NAMALWA (cell line): Measurements from ENCODE around the gene KCNH2.

ENCODE experiments used
- DNase-seq: peaks from one replicate; pipeline ENCODE4 v3.0.0-alpha.2; 2015; ENCODE audit warnings: low spot score

The KCNH2 gene

DNA sequence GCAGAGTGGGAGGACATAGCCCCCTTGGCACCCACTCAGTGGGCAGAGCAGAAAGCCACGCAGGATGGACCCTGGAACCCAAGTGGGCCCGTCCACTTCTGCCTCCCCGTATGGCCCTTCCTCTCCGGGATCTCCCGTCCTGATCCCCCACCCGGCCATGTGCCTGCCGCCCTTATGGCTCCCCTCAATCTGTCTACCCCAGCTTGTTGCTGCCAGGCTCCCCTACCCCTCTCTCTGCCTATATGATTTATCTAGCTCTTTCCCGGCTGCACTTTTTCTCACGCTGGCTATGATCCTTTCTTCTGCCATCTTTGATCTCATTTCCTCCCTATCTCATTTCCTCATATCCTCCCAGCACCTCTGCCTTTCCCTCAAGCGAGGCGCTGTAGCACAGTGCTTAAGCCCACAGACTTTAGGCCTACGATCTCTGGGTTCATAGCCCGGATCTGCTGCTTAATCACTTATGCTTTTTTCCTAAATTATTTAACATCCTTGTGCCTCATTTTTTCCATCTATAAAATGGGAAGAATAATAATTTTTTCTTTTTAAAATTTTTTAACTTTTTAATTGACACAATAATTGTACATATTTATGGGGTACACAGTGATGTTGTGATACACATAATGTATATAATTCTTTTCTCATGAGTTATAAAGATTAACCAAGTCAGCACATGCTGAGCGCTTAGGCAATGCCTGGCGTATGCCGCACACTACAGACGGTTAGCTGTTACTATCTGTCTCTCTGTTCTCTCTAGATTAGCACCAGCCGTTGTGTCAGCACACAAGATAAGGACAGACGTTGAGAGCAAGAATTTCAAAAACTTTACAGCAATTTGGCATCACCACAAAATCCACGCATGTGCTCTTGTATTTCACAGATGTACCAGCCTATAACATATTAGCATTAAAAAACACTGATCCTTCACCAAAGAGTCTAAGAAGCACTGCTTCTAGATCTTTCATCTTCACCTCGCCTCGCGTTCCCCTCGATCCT lies 18.1 kb downstream of the KCNH2 start:
- no peak for DNase-seq

- no peak for DNase-seq
Measured at GRCh38 chr7:150959081-150959480, 19.0 kb downstream of the KCNH2 start.

DNA sequence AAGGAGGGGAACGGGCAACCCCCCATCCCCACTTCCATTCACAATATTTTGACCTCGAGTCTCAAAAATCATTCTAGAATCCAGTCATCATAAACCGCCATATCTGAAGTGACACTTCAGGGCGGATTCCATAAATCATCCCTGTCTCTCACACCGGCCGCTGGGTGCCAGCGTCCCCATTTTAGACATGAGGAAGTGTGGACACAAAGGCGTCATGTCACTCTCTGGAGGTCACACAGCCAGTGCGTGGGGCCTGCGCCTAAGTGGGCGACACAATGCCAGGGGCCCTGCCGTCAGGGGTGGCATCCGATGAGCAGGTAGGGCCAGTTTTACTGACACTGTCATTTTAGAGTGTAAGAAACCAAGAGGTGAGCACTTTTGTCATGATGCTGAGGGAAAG lies 19.5 kb downstream of the KCNH2 start:
- no peak for DNase-seq

GRCh38 chr7:150958062-150958552 lies 20.0 kb downstream of the KCNH2 start:
- DNase-seq = no peak

DNA sequence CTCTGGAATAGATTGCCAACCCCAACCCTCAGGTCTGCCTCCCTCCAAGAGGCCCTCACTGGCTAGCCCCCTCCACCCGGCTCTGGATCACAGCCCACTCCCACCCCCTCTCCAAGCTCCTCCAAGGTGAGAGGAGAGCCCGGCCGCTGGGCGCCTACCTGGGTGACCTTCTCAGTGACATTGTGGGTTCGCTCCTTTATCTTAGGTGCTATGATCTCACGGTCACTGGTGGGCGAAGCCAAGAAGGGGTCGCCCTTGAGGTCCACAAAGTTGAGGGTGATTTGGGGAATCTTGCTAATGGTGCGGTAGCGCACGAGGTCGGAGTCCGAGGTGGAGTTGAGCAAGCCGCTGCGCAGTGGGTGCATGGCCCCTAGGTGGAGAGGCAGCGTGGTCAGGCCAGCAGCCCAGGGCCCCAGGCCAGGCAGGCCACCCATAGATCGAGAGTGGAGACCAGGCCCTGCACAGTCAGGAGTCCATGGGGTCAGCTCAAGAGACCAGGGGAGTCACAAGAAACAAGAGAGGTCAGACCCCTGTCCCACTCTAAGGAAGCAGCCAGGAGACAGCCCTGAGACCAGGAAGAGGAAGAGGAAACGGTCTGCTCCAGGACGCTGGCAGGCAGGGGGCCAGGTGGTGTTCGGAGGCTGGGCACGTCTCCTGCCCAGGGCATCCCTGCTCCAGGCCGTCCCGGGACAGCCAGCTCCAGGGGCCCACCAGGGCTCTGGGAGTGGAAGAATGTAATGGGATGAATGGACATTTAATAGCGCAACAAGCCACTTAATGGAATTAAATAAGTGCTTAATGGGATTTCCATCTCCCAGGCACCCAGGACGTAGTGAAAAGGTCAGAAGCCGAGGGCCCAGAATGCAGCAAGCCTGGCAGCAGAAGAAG lies 20.7 kb downstream of the KCNH2 start:
- DNase-seq = no peak

GRCh38 chr7:150956395-150957132 lies 21.6 kb downstream of the KCNH2 start:
- no peak for DNase-seq

DNA sequence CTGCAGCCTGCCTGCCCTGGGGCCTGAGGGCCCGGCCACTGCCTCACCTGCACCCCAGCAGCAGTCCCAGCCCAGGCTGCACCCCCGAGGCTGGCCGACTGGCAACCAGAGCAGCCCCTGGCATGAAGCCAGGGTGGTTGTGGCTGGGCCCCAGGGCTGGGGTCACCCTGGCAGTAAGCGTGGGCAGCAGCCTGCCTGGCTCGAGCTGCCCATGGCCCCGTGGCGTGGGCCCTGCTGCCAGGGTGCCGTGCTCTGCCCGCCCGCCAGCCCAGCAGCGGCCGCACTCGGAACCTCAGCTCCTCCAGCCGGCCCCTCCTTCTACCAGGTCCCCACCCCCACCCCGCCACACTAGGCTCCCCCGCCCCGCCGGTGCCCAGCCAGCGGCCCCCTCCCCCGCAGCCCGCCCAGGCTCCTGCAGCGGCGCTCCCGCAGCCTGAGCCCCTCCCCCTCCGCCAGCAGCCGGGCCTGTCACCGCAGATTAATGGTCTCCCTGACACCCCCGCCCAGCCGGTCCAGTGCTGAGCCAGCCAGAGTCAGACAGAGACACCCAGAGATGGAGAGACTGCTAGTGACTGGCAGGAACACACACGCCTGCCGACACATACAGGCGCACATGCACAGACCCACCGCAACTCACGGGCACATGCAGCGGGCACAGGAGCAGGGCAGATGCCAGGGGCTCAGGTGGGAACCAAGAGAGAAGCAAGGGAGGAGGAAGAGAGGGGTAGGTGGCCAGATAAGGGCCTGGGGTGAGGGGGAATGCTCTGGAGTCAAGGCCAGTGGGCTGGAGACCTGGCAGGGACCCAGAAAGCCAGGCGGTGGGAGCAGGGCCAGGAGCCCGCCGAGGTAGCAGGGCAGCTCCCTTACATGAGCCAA lies 22.4 kb downstream of the KCNH2 start:
- no peak for DNase-seq

DNA sequence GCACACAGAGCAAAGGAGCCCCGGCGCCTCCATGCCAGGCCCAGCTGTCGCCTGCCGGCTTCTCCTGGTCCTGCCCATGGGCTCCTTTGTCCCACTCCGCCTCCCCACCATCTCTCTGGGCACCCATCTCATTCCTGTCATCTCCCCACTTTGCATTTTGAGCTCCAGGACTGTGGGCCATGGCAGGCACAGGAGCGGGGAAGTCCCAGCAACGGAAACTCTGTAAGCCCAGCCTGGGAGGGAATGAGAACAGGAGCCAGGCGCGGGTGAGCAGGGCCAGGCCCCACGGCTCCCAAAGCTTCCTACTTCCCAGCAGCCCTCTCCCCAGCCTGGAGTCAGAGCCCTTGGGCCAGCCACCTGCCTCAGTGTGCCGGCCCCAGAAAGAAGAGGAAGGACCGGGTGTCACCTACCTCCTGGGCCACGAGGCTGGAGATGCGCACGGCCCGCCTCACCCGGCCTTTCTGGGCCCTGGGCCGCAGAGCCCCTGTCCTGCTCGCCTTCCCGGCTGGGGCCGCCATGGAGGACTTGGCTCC lies 23.1 kb downstream of the KCNH2 start:
- no peak for DNase-seq

DNA sequence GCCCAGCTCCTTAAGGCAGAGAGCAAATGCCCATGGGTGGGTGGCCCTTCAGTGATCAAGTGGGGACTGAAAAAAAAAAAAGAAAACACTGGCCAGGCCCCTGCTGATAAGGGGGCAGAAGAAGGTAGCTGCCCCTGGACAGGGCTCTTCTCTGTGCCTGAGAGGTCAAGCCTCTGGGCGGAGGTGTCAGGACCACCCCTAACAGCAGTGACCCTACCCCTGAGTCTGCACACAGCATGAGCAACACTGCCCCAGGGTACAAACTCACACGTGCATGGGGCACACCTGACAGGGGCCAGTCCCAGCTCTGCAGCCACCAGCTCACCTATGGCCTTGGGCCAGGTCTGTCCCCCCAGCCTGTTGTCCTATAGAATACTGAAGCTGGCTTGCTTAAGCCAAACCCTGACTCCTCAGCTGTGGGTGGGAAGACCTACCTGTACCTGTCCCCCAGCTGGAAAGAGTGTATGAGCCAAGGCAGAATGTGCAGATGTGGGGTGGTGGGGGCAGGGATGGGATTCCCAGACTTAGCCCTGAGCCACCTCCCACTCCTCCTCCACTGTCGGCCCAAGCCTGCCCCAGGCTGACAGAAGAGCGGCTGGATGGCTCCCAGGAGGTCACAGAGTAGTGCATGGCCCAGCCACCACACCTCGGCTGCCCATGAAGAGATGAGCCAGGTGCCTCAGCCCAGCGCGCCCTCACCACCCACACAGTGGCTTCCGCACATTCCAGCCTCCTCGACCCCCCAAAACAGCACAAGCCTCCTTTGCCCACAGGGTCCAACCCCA lies 23.7 kb downstream of the KCNH2 start:
- no peak for DNase-seq

DNA sequence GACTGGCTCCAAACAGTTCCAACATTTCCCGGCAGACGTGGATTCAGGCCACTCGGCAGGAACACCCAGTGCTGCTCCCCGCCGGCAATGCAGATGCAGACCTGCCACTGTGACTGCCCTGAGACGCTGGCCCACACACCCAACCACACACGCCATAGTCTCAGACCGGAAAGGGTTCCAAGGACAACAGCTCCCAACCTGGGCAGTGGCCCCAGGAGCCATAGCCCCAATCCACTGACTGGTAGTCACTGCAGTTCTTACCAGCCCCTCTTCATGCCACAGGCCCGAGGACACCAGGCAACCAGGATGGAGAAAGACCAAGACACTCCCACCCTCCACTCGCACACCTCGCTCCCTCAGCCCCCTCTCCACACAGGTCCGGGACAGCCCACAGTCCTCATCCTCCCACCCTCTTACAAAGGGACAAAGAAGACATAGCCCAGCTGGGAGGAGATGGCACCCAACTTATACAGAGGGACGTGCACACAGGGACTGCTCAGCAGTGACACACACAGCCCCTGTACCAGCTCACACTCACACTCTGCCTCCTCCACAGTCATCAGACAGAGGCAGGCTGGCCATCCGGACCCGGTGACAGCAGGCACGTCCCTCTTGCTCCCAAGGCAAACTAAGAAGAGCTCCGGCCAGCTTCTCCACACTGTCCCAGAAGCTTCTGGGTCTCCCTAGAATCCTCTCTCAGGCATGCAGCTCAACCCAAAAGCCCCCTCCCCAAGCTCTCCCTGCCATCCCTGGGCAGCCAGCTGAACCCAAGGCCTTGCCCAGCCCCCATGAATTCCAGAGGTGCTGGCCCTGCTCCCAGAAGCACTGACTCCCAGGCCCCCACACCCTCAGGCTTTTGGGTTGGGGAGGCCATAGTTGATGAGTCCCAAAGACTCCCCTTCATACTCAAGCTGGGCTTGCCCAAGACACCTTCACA lies 24.8 kb downstream of the KCNH2 start:
- DNase-seq = no peak

GRCh38 chr7:150952331-150953050 lies 25.6 kb downstream of the KCNH2 start:
- no peak for DNase-seq

GRCh38 chr7:150951521-150951920 lies 26.6 kb downstream of the KCNH2 start:
- DNase-seq = no peak

DNA sequence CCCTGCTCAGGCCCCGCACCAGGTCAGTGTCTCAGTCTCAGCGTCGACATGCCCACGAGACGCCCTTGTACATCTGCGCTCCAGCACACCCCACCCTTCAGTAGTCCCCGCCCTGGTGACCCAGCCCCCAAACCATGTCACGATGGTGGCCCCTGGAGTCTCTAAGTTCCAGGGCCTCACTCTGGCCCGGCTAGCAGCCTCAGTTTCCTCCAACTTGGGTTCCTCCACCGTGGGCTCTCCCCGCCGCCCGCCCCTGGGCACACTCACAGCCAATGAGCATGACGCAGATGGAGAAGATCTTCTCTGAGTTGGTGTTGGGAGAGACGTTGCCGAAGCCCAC lies 27.0 kb downstream of the KCNH2 start:
- DNase-seq = no peak

DNA sequence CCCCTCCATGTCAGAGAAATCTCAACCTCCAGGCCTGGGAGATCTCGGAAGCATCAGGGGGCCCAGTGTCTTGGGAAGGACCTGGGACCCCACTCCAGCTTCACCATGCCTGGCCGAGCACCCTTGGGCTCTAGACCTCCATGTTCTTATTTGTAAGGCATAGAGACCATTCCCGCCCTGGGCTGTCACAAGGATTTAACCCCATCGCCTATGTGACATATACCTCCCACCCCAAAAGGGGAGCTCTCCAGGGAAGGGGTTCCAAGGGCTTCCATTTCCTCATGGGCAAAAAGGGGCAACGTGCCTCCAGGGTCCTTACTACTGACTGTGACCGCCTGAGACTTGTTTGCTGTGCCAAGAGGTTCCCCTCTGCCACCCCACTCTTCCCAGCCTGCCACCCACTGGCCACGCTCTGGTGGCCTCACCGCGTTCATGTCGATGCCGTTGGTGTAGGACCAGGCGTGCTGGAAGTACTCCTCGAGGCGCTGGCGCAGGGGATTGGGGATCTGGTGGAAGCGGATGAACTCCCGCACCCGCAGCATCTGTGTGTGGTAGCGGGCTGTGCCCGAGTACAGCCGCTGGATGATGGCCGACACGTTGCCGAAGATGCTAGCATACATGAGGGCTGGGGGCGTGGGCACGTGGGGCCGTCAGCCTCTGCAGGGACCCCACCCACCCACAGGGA lies 27.5 kb downstream of the KCNH2 start:
- DNase-seq = no peak

GRCh38 chr7:150949971-150950491 lies 28.1 kb downstream of the KCNH2 start:
- DNase-seq = no peak

GRCh38 chr7:150949564-150949963 lies 28.6 kb downstream of the KCNH2 start:
- DNase-seq = no peak

DNA sequence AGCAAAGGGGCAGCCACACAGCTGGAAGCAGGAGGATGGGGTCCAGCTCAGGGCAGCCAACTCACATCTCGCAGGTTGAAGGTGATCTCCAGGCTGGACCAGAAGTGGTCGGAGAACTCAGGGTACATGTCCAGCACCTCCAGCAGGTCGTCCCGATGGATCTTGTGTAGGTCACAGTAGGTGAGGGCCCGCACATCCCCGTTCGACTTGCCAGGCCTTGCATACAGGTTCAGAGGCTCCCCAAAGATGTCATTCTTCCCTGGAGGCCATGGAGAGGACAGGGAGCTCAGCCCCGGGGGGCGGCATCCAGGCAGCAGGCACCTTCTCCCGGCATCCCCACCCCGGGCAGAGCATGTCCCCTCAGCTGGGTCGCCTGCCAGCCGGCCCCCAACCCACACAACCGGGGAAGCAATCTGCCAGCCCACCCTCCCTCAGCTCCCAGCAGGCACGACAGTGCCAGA lies 29.3 kb downstream of the KCNH2 start:
- no peak for DNase-seq
